Activated naive CD4-positive, alpha-beta T cell treated with anti-CD3 and anti-CD28 coated beads for 36 hours (primary cell): ENCODE results near the gene NUCKS1. TPM values are rescaled to one million over a fixed set of nuclear protein-coding genes. Genes with fewer than 3 reads are reported as not detected.

Experiments
- CTCF ChIA-PET: fragments of 350-600 bp; sonication (Branson Sonifier 250); formaldehyde crosslinking; loops from one replicate; lab custom pipeline; 2021; ENCODE audit warnings: antibody characterized with exemption; lab: Charles Lee
- DNase-seq: peaks from one replicate; pipeline ENCODE4 v3.0.0-alpha.2; 2020
- H3K27ac Mint-ChIP-seq: one replicate; pipeline ENCODE4 v1.8.0; 2021; ENCODE audit warnings: mild to moderate bottlenecking, mixed read lengths
- H3K27me3 Mint-ChIP-seq: one replicate; pipeline ENCODE4 v1.8.0; 2021; ENCODE audit warnings: low read depth, mixed read lengths
- H3K36me3 Mint-ChIP-seq: one replicate; pipeline ENCODE4 v1.8.0; 2021; ENCODE audit warnings: low read depth, mixed read lengths
- H3K4me1 Mint-ChIP-seq: one replicate; pipeline ENCODE4 v1.8.0; 2021; ENCODE audit warnings: low read depth, mixed read lengths
- H3K4me3 Mint-ChIP-seq: one replicate; pipeline ENCODE4 v1.8.0; 2021; ENCODE audit warnings: mild to moderate bottlenecking, moderate library complexity, mixed read lengths
- H3K9me3 Mint-ChIP-seq: one replicate; pipeline ENCODE4 v1.8.0; 2021; ENCODE audit warnings: mixed read lengths
- intact Hi-C: fragments of 100-400 bp; cut with micrococcal nuclease; formaldehyde crosslinking; loops from one replicate; pipeline ENCODE4 v1.15.1; 2023
- total RNA-seq, 2 experiments: library from RNA; stranded (reverse); gene quantifications; one replicate each; pipeline ENCODE4 v1.2.3, GENCODE V29; 2021

Gene NUCKS1
- total RNA-seq, 2 experiments from 2014 or later: 215 to 218 TPM

DNA sequence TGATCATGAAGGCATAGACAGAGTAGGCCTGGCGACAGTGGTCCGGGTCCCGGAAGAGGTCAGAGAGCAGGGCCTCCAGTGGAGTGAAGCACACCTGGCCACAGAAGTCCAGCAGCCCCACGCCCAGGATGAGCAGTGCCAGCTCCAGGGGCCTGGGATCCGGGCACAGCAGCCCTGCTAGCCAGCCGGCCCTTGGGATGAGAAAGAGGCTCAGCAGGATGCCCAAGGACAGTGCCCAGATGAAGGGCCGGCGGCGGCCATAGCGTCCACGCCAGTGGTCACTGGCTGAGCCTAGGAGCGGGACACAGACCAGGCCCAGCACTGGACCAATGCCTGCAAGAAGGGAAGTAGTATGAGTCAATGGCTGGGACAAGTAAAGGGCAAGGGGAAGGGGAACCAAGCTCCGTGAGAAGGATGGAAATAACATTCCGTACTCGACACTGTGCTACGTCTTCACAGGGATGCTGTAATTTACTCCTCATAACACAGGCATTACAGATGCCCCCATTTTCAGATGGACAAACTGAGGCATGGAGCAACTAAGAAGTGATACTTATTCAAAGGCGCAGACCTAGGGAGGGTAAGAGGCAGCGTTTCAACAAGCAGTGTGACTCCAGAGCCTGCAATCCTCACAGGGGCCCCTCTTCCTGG, 86.6 kb downstream of the NUCKS1 start:
- CTCF ChIA-PET: interaction anchor here (1.0 to 1.3 kb wide), 2 partner anchors 48 to 304 kb away, joined by 3 to 4 read pairs; no protein-coding TSS in a partner anchor
- Mint-ChIP-seq H3K27ac (no peak overlapping the region), H3K4me3 (no peak overlapping the region), H3K4me1 (peaks cover 2% of the 10 kb centered on the region), H3K36me3 (no peaks in the 10 kb centered on the region), H3K27me3 (peaks cover 6% of the 10 kb centered on the region), H3K9me3 (no peaks in the 10 kb centered on the region)
- DNase-seq: no peak
- intact Hi-C loops: no loop called here

Other genes starting within 250 kb of the NUCKS1 start
- gene CDK18, start 245.5 kb downstream of the NUCKS1 start, total RNA-seq: 1 to 10 TPM; 3.6 to 4.1 TPM
- 10 to 100 TPM; 60.5 to 62.4 TPM for gene ELK4, start 118.2 kb downstream of the NUCKS1 start, total RNA-seq
- under 1 TPM; 0.15 to 0.26 TPM for gene SLC45A3, start 69.7 kb downstream of the NUCKS1 start, total RNA-seq
- gene RAB29, start 25.3 kb upstream of the NUCKS1 start, total RNA-seq: 10 to 100 TPM; 25.0 TPM
- gene SLC41A1, start 63.0 kb upstream of the NUCKS1 start, total RNA-seq: 10 to 100 TPM; 32.1 to 33.9 TPM
- under 1 TPM; 0.59 to 0.62 TPM for gene PM20D1, start 100.0 kb upstream of the NUCKS1 start, total RNA-seq
- not detected for gene SLC26A9, start 193.3 kb upstream of the NUCKS1 start, total RNA-seq